Cortex of kidney (tissue), 1 donor: ENCODE measurements around the gene MPC1.

Experiments
- DNase-seq: peaks from one replicate; lab custom pipeline; 2025; lab: John Stamatoyannopoulos, UW

Gene MPC1

DNA sequence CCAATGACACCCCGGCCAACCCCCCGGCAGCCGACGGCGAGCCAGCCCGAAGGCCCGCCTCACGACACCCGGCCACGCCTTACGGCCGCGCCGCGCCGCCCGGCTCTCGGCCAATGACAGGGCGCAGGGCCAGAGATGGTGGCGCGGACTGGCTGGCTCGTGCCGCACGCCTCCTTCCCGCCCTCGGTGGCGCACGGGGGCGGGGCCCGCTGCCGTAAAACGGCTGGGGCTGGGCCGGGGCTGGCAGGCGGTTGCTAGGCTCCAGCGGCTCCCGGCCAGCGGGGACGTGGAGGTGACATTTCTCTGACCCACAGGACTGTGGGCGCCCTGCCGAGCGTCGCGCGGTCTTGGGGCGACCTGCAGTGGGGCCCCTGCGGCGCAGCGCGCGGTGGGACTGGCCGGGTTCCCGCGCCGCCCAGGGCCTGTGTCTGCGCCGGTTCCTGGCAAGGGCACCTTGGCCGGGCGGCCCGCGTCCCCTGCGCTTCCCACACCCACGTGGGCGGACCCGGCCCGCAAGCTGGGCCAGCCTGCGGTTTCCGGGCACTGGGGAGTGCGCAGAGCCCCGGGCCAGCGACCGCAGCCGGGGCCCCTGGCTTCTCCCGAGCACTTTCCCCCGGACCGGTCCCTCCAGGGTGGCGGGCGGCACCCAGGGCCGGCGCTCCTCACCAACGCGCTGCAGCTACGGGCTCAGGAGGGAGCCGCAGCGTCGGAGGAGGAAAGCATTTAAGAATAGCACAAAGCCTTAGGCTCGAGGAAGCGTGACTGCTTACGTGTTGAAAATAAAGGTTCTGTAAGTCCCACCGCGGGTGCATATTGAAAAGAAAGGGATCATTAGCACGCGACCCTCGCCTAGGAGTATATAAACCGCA is at the start of gene MPC1:
MPC1 (minus strand) TSS at position 8 of the 869 bp plus-strand sequence. CDS start 64 bp downstream, outside the sequence.
- DNase-seq, result peak; percentile 48

DNA sequence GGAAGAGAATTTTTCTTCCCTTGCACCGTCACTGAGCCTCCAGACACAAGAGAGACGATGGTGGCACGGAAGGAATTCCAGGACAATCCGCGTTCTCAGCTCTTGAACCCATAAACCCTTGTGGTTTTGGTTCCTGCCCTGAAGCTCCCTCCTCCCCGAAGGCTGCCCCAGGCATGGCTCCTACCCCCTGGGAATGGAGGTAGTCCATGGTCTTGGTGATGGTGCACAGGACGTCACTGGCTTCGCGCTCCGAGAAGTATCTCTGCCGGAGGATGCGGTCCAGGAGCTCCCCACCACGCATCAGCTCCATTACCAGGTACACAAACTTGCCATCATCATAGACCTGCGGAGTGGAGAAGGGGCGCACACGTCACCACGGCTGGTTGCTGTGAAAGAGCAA is 47.5 kb upstream of the MPC1 start:
- DNase-seq, result no peak

DNA sequence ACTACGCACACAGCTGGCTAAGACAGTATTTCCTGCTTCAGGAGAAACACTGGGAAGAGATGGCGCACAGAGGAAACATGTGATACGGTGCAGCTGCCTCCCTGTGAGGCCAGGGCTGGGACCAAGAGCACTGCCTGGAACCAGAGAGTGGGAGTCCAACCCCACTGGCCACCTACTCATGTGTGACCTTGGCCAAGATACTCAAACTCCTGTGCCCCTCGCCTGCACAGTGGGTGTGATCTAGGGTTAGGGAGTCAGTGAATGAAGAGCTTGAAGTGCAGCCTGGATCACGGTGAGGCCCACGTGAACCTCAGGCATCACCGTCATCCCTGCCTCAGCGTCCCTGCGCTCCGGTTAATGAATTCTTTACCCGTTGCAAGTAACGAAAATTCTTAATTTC is 41.7 kb upstream of the MPC1 start:
- DNase-seq, result no peak

DNA sequence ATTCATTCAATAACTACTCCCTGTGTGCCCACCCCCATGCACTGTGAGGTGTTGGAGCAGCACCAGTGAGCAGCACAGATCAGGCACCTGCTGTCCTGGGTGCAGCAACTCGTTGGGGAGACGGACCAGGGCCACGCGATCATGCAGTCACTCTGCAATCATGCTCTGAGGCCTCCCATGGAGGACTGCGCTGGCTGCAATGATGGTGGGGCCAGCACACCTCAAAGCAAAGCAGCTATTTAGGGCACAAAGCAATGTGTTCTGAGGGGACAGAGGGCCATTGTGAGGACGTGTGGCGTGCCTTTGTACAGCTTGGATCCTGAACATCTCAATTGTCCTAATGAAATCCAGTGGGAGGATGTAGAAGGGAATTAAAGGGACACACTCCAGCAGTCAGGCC is 41.0 kb upstream of the MPC1 start:
- no peak for DNase-seq

DNA sequence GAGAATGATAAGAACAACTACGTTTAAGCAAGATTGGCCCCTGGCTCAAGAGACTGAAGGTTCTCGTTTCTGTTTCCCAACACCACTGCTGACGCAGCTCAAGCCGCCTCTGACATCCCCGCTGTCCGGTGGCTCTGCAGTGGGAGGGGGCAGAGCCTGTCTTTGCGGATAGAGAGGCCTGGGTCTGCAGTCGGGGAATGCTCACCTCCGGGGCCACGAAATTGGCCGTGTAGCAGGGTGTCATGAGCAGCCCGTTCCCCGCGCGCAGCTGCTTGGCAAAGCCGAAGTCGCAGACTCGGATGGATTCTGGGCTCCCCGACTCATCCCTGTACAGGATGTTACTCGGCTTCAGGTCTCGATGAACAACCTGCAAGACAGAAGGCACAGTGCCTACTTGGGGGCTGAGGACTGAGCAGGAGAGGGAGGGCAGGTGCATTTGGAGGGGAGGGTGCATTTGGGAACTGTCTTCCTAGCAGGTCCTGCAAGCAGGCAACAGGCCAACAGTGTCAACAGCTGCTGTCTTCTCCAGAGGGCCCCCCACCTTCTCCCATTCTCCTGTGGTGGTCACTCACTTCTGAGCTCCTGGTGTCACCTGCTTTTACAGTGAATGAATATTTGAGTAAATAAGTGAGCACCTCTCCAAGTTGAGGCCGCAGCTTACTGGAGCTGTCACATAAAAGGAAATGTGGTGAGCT is 40.5 kb upstream of the MPC1 start:
- no peak for DNase-seq

DNA sequence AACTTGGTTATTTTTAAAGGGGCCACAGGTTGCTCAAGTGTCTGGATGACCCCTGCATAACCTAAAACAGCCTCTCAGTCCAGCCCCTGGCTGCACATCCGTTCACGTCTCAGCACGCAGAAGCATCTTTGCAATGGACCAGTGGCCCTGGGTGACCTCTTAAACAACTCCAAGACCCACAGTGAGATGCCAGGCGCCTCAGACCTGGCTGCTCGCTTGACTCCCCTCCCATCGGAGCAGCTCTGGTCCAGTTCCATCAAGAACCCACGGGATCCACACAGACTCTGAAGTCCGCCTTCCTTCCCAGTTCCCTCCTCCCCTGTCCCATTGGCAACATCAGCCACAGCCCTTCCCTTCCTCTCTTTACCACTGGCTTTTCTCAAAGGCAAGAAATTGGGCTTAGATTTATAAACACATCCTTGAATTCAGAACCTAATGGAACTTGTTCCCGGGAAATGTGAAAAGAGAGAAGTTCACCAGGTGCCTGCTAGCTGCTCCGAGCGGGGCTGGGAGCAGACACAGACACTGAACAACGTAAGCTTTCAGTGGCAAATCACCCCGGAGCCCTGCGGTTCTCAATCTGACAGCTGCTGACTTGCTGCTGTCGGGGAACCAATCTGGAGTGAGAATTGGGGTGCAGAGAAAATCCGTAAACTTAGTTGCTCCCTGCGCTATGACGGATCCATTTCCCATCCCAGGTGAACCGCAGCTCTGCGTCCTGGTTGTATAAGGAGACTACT is 39.6 kb upstream of the MPC1 start:
- no peak for DNase-seq

DNA sequence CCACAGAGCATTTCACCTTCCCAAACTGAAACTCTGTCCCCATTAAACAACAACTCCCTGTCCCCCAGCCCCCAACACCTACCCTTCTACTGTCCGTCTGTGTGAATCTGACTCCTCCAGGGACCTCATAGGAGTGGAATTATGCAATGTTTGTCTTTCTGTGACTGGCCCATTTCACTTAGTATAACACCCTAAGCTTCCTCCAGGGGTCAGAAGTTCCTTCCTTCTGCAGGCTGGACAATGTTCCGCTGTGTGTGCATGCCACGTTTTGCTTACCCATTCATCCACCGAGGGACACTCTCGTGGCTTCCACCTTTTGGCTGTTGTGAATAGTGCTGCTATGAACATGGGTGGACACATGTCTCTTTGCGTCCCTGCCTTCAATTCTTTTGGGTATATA is 37.6 kb upstream of the MPC1 start:
- DNase-seq, result no peak

DNA sequence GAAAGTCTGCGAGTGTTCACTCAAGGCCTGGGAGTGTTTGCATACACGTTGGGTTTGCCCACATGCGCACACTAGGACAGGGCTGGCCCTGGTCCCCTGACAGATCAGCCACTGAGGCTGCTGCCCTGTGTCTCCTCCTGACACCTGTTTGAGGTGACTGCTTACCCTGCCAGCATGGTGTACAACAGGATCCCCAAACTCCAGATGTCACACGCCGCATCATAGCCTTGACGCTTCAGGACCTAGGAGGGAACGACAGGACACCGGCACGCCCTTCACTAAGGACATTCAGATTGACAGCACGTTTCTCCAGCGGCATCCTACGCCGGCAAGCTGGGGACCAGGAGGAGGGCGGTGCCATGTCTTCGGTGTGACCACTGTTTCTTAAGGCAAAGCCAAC is 37.0 kb upstream of the MPC1 start:
- DNase-seq, result no peak

DNA sequence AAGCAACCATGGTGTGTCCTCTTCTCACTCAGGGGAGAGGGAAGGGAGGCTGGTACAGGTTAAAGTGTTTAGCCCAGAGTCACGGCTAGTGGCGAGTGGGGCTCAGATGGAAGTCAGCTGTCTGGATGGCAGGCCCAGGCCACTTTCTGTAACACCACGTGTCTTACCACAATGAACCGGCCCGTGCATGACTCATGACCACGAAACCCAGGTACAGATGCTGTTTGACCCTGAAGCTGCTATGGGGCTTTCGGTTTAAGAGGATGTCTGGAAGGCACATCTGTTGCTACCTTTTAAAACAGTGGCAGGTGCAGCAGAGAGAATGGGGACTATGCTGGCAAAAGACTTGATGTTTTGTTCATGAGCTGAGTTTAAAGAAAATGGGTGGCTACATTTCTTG is 36.5 kb upstream of the MPC1 start:
- DNase-seq, result no peak

DNA sequence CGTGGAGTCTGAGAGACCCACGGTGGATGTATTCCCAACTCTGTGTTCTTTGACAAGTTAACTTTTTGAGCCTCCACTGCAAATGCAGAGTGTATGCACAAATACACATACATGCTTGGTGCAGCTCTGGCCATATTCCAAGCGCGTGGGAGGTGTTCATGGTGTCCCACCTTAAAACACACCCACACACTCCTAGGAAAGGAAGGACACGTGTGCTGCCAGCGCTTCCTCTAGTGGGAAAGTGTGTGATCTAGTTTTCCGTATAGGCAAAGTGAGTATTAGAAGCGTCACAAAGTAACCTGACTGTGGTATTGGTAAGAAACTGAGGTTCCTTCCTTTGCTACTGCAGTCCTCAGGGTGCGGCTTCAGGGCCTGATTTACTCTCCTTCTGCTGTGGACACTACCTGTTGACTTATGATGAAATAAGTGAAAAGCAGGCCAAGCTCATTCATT is 36.0 kb upstream of the MPC1 start:
- no peak for DNase-seq

DNA sequence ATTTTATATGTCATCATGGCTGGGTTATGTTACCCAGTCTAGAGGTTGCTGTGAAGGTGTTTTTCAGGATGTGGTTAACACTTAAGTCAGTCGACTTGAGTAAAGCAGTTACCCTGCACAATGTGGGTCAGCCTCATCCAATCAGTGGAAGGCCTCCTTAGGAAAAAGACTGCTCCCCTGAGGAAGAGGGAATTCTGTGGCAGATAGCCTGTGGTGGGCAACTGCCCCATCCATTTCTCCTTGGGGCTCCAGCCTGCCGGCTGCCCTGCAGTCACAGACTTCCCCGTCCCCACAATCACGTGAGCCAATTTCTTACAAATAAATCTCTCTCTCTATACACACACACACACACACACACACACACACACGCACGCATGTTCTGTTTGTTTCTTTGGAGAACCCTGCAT is 34.5 kb upstream of the MPC1 start:
- no peak for DNase-seq

DNA sequence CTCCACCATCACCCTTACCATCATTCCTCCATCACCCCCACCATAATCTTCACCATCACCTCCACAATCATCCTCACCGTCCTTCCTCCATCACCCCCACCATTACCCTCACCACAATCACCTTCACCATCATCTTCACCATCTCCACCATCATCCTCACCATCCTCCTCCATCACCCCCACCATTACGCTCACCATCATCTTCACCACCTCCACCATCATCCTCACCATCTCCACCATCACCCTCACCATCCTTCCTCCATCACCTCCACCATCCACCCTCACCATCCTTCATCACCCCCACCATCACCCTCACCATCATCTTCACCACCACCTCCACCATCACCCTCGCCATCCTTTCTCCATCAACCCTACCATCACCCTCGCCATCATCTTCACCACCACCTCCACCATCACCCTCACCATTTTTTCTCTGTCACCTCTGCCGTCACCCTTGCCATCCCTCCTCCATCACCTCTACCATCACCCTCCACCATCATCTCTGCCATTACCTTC is 33.1 kb upstream of the MPC1 start:
- DNase-seq, result no peak

DNA sequence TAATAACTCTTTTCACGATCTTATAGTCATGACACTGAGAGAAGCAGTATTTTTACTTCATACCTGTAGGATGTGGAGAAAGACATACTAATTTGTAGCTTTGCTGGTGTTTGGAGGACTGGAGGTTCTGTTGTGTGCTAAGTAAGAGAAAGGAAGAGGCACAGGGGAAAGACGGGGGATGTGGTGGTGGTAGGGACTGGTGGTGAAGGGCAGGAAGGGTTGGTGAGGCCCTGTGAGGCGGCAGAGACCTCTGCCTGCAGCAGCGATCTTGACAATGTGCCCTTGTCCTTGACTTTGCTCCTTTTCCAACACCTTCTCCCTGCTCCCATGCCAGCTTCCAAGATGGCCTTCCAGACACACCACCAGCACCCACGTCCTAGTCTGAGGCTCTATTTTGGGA is 32.6 kb upstream of the MPC1 start:
- no peak for DNase-seq

DNA sequence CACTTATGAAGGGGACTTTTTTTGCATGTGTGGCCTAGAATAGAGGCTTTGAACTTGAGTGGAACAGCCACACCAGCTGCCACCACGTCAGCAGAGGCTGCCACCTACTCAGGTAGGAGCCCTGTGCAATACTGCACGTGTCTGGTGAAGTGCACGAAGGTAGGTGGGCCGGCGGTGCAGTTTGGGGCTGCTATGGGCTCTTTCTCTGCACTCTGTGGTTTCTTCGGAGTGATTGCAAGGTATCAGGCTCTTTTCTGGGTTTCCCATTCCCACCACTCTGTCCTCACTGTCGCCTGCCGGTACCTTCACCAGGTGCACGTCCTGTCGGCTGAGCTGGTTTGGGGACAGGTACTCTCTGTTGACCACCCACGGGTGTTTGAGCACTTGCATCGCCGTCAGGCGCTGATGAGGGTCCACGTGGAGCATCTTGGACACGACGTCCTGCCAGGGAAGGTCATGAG is 30.8 kb upstream of the MPC1 start:
- DNase-seq, result no peak

DNA sequence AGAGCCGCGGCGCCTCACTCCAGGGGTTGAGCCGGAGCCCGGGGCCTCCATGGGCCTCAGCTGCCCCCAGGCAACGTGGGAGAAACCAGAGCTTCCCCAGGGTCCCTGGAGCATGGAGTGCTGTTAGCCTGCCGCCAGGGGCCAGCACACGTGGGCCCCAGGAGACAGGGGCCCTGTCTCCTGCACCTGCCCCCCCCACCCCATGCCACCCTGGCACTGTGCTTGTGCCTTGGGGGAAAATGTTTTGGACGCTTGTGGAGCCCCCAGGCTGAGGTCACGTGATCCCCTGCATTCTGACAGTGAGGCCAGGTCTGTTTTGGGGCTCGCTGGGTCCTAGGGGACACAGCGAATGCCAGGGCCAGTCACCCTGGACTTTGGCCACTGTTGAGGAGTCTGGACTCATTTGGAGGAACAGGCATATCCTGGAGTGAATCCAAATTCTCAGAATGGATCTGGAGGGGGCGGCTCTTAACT is 30.2 kb upstream of the MPC1 start:
- no peak for DNase-seq

DNA sequence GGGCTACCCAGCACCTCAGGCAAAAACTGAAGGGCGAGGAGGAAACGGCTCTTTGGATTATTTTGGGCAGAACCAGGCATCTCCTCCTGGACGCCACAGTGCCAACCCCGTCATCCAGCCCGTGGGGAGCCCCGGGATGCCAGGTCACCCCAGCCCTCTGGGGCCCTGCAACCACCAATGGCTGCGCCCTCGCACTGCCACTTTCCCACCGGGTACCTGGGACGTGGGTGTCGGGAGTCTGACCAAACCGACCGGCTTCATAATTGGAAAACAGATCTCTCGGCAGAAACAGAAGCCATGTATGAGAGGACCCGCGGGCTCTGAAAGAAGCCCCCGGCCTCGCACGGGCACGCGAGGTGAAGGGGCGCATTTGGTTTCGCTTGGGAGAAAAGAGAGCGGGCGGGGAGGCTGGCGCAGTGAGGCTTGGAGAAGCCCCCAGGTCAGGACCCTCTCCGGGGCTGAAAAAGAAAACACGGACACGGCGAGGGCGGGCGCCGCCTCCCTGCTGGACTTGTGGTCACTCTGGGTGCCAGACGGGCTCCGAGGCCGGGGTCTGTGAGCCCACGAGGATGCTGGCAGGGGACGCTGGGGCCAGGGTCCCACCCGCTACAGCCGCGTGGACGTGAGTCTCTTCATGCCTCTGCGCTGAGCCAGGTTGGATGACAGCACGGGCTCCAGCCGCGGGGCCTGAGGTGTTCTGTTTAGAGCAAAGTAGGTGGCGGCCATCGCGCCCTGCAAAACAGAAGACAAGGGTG is 29.6 kb upstream of the MPC1 start:
- DNase-seq, result no peak

DNA sequence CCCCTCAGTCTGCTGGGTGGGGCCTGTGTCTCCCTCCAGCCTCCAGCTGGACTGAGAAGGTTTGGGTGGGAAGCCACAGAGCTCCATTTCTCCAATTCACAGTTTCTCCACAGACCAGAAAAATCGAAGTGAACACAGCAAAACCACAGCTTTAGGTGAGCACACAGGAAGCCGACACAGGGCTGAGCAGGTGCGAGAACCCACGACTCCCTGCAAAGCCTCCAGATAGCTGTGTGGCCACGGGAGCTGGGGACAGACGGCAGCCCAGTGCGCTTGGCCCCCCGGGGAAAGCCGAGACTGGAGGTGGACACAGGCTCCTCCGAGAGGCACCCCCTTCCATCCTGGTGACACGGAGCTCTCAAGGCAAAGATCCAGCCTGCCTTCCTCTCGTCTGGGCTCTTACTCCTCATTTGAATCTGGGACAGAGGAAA is 29.0 kb upstream of the MPC1 start:
- DNase-seq, result no peak

DNA sequence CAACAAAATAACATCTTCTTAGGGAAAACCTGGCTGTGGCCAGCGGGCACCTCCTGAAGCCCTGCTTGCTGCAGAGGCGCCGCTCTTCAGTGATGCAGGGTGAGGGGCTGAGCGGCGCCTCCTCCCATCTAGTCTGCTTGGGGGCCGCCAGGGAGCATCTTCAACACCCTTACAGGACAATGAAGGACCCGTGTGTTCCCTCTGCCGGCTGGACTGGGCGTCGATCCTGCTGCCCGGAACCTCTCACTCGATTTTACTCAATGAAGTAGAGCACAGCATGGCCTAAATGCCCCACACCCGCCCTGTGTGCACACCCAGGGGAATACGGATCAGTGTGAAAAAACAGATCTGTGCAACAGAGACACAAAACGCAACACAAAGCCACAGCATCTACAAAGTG is 28.5 kb upstream of the MPC1 start:
- DNase-seq, result no peak

DNA sequence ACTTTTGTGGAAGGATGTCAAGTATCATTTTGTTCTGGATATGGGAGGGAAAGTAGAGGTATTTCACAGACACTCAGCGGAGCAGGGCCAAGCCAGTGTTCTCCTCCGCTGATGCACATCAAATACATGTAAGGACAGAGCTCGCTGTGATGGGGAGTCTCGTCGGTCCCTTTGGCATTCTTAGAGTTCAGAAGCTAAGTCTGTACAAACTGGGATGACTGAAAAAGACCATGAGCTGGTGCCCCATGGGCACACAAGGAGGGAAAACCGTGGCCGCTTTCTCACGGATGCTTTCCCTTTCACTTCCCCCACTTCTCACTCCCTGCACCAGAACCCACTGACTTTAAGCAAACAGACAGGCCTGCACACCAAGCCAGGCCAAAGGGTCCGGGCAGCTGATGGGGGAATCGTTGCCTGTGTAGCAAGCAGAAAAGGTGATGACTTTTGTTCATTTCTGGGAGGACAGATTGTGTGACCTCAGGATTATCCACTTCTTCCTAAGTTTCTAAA is 27.7 kb upstream of the MPC1 start:
- DNase-seq, result no peak

DNA sequence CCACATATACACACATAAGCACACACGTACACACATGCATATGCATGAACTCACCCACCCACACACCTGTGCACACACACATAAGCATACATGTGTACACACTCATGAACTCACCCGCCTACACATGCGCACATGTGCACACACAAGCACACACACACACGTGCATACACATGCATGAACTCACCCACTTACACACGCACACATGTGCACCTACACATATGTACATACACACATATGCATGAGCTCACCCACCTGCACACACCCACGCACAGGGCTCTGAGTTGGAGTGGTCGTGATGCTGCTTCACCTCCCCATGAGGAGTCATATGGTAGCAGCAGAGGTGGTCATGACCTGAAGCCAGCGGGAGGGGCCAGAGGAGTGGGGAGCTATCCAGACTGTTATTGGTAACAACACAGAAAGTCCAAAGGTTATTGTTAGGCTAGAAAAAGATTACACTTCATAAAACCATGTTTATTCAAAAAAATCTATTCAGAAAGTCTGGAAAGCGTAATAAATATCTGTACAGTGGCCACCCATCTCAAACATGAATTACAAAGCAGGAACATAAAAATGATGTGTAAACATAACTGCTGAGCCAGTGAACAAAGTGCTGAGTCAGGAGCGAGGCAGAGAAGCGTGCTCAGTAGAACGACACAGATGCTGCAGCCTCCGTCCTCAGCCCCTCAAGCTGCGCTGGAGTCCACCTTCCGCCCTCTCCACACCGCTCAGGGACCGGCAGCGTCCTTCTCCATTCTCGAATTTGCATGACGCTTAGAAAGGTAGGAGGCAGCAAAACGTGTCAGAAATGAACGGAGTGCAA is 26.4 kb upstream of the MPC1 start:
- no peak for DNase-seq
